ENCODE data around the gene CPA5. TPM values are rescaled to one million over a fixed set of nuclear protein-coding genes. Genes with fewer than 3 reads are reported as not detected.

The CPA5 gene
- total and polyA plus RNA-seq, 2 of the 8 experiments (the other 6 are each of a cell fraction or from before 2014, with no cell fraction given) = 0.12 TPM; not detected in 1

- TF ChIP-seq CHD7 (IDR thresholded peaks at IDR 0.05; ENCODE audit: insufficient replicate concordance, low read length) = no peak
- TF ChIP-seq POU5F1 (IDR thresholded peaks at IDR 0.05; ENCODE audit: low read depth, low read length) = no peak
- no peak for TF ChIP-seq RFX5 (IDR thresholded peaks at IDR 0.05; ENCODE audit: borderline replicate concordance, low read depth, low read length)
- TF ChIP-seq TAF1 (IDR thresholded peaks at IDR 0.05; ENCODE audit: low read depth, low read length) = no peak
- no peak for TF ChIP-seq RBBP5 (IDR thresholded peaks at IDR 0.05; ENCODE audit: borderline replicate concordance, low read depth, low read length)
- no peak for TF ChIP-seq RXRA (IDR thresholded peaks at IDR 0.05; ENCODE audit: insufficient read depth, low read depth, low read length)
- TF ChIP-seq CEBPB (IDR thresholded peaks at IDR 0.05; ENCODE audit: low read depth, low read length) = no peak
- no peak for TF ChIP-seq RNF2 (IDR thresholded peaks at IDR 0.05; ENCODE audit: borderline replicate concordance, low read depth, low read length, missing control alignments, poor library complexity, severe bottlenecking)
- TF ChIP-seq BCL11A (IDR thresholded peaks at IDR 0.05; ENCODE audit: low read depth in 2 of 2, low read length in 2 of 2) = no peak
- no peak for TF ChIP-seq CBX5 (IDR thresholded peaks at IDR 0.05; ENCODE audit: low read depth, low read length)
- TF ChIP-seq MAFK (IDR thresholded peaks at IDR 0.05; ENCODE audit: low read depth, low read length) = no peak
- TF ChIP-seq YY1 (IDR thresholded peaks at IDR 0.05; ENCODE audit: low read depth, low read length) = no peak
These were observed 42.7 kb downstream of the CPA5 start (continued) for GRCh38 chr7:130387306-130387627.

All from H1 (cell line).